ENCODE measurements around the gene CA14.
A peak's percentile ranks its signal among the peaks of the same experiment; 100 is the strongest.
"Not testable (repeated sequence)": the region's sequence is repeated elsewhere in the genome, so short reads cannot be mapped to it uniquely, and the experiment has no call there.

The CA14 gene

DNA sequence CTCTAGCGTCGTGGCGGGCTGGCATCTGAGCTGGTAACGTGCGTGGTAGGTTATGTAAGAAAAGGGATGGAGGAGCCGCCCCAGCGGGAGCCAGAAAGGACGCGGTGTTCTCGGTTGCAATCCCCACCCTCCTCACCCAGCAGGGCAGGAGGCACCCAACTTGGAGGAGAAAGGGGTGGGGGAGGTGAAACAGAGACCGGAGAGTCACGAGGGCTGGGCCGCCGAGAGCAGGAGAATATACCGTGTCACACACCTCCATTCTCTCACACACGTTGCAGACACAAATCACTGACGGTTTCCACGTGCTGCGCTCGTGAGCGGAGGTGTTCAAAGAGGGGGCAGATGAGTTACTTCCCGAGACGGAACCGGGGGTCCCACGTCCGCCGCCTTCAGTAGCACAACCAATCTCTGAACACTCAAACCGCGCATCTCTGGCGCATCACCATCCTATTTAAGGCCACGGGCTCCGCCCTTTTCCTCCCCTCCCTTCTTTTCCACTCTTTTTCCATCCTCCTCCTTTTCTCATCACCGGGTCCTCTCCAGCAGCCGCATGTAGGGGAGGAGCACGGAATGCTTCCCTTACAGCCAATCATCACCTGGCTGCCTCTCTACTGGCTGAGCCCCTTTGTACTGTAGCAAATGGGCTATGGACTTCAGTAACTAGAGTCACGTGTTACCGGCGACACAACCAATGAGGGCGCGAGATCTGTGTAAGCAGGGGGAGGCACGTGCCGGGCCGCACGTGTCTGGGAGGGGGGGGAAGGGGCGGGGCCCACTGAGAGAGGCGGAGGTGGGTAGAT is 24.4 kb downstream of the CA14 start, which contains the start of gene CIART:
Gene CIART, plus strand, starts transcription at position 797 of the 800 bp plus-strand sequence. CDS start 714 bp downstream, outside the sequence.
- peak; percentile 99 to 100 for DNase-seq

DNA sequence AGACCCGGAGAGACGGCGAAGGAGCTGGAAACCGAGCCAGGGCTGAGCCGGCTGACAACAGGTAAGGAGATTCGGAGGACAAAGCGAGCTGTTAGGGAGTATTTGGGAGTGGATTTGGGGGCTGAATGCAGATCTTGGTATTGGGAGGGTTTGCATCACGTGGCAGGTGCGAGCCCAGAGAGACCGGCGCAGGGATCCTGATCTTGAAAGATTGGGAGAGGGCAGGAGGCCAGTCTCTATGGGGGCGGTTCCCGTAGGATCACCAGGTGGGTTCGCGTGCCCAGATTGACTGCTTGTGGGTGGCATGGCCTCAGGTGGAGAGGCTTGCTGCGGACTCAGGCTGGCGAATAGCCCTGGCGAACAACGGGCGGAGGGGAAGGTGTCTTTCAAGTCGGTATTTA is 25.0 kb downstream of the CA14 start:
- DNase-seq, result no peak

DNA sequence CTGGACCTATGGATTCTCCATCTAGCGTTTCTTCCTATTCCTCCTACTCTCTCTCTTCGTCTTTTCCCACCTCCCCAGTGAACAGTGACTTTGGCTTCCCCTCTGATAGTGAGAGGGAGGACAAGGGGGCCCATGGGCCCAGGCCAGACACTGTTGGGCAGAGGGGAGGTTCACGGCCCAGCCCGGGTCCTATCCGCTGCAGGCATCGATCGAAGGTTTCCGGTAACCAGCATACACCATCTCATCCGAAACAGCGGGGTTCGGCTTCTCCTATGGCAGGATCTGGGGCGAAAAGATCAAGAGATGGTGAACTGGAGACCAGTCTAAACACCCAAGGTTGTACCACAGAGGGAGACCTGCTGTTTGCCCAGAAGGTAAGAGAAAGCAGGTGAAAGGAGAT is 25.7 kb downstream of the CA14 start:
- DNase-seq, result no peak

DNA sequence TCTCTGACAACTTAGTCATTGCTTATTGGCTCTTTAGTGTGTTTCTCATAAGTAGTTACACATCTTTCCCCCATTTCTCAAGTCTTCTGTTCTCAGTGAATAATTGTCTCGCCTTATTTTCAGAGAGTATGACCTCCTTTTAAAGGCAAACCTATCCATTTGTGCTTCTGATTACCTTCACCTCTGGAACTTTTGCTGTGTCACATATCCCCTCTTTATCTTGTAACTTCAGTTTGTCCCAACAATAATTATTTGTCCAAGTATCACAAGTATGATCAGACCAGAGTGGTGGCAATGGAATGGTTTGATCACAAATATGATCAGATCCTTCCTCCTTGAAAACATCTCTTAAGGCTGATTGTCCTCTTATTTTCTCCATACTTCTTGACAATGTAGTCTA is 30.8 kb downstream of the CA14 start:
- DNase-seq, result no peak

DNA sequence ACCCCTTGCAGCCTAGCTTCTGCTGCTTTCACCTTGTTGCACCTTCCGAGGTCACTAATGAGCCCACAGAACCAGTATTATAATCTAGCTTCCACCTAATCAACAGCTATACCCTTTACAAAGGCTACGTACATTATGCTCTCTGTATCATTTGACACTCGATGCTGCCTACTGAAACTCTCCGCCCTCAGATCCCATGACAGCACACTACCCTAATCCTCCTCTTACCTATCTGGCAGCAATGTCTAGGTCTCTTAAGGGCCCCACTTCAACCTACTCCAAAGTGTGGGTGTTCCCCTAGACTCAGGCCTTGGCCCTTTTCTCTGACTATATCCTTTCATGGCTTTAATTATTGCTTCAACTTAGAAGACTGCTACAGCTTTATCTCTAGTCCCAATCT is 31.2 kb downstream of the CA14 start:
- DNase-seq, result no peak

DNA sequence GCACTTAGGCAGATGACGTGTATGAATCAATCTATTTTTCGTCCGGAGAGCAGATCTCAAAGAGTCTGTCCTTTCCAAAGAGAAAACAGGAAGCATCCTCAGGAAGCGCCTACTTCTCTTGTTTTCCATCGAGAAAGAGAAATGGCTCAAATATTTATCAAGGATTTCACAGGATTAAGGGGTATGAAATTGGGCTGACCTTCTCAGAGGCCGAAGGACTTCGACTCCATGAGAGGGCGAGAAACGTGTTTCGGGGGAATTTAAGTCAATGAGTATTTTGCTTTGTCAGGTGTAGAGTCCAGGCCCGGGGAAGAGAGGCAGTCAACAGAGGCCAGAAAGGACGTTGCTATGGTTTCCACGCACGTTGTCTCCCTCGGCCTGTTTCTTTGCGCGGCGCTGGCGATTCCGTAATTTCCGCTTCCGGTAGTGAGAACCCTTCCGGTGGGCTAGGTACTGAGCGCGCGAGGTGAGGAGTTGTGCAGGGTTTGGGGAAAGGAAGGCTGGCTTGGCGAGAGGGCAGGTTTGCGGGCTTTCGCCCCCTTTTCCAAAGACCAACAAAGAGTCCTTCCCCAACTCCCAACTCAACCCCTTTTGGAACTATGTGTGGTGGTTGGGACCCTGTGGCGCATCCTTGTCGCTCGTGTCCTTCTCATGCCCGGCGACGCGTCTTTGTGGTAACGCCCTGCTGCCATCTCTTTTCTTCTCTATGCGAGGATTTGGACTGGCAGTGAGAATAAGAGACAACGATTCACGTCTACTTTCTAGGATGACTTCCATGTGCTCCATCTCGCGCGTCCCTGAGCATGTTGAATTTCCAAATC is 36.1 kb downstream of the CA14 start, which contains the start of gene MRPS21:
Gene MRPS21, plus strand, starts transcription at position 429 of the 821 bp plus-strand sequence. CDS start 506 bp downstream, outside the sequence.
- peak; percentile 94 for DNase-seq

DNA sequence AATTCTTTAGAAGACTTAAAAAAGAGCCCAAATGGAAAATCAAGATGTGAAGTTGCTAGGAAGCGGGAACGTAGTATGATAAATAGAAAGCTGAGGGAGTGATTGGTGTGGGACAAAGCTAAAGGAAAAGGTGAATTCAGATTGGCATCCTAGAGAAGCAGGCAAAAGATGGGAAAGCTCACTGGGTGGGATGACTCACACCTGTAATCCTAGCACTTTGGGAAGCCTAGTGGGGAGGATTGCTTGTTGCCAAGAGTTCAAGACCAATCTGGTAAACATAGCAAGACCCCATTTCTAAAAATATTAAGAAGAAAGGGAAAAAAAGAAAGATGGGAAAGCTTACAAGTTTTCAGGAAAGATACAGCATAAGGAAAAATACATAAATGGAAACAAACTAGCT is 37.9 kb downstream of the CA14 start:
- no peak for DNase-seq

DNA sequence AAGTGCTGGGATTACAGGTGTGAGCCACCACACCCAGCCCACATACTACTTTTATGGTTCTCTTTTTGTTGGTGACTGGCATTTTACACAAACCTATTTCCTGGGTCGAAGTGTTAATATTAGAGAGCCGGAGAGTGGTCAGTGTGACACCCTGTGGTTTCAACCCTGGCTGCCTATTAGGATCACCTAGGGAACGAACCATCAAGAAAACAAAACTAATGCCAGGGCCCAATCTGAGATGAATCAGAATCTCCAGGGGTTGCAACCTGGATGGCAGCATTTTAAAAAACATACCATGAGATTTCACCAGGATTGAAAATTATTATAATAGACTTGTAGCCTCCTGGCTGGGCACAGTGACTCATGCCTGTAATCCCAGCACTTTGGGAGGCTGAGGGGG is 42.1 kb downstream of the CA14 start:
- DNase-seq, result no peak

DNA sequence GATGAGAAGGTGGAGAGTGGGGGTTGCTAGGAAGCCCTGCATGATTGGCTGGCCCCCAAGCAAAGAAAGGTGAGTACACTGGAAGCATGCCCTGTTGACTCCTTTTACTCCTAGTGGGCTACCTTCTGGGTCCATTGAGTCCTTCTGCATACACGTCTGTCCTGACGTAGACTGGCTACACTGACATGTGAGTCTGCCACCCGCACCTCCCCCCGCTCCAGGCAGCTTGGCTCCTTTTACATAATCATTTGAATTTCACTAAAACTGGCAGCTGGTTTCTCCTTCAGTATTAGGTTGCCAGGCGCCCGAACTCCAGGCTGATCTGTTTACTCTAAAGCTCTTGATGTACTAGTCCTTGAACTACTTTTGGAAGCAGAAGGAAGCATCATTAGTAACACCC is 44.8 kb downstream of the CA14 start:
- no peak for DNase-seq

DNA sequence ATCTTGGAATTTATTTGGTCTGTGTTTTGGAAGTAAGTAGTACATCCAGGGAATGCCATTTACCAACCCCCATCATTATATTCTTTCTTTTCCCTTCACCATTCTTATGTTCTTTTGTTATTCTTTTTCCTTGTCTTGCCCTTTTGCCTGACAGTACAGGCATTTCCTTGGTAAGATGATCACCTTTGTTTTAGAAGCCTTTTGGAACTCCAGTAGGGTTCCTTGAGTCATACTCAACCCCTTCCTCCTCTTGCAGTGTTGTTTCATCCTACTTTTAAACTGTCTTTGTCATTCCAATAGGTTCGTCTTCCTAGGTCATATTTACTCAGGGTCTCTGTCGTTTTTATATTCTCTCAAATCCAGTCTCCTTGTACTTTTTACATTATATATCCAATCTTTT is 45.3 kb downstream of the CA14 start:
- DNase-seq, result no peak

DNA sequence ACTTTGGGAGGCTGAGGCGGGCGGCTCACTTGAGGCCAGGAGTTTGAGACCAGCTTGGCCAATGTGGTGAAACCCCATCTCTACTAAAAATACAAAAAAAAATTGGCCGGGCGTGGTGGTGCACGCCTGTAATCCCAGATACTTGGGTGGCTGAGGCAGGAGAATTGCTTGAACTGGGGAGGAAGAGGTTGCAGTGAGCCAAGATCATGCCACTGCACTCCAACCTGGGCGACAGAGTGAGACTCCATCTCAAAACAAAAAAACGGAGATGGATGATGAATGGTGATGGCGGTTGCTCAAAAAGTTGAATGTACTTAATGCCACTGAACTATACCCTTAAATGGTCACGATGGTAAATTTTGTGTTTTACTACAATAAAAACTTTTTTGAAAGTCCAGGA is 51.0 kb downstream of the CA14 start:
- DNase-seq, result not testable (repeated sequence)

DNA sequence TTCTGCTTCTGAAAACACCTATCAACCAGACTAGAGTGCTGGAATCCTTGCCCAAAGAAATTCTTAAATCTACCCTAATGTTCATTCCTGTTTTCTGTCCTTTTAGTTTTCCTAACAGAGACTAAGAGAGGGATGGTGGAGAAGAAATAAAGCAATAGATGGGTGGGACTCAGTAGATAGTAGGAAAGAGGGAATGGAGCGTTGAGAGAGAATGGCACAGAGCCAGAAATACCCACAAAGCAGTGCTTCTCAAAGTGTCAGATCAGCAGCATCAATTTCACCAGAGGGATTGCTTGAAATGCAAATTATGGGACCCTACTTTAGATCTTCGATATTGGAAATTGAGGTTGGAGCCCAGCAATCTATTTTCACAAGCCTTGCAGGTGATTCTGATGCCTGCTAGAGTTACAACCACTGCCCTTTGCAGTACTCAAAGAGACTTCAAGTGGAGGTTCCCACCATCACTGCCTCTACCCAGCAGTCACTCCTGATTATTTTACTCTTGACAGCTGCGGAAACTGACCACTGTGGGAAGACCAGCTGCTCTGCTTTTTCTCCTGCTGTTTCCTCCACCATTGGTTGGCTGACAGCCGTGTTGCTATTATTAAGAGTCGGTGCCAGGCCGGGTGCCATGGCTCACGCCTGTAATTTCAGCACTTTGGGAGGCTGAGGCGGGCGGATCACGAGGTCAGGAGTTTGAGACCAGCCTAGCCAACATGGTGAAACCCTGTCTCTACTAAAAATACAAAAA is 52.4 kb downstream of the CA14 start:
- no peak for DNase-seq

DNA sequence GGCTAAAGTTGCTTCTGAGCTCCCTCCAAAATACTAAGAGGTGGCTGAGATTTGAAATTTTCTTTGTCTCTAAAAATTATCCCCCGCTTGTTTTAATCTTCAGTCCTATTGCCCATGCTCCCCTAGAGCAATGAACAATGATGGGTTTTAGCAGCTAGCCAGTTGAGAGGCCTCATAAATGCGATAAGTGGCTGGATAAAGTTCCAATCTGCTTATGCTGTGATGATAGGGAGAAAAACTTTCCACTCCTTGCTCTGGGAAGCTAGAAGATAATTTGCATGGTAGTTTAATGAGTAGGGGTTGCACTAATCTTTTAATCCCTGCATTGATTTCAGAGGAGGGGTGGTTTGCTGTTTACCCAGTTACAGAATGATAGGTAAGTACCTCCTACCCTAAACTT is 54.2 kb downstream of the CA14 start:
- DNase-seq, result no peak
